HG03060 (cell line): ENCODE measurements around the gene APOC1.
"Not testable (repeated sequence)": the region's sequence is repeated elsewhere in the genome, so short reads cannot be mapped to it uniquely, and the experiment has no call there.

Source experiments
- ATAC-seq: cut with Tn5 transposase; IDR thresholded peaks from one replicate; pipeline ENCODE4 v1.9.1; 2021; ENCODE audit warnings: low read depth, moderate number of reproducible peaks; ENCODE audit not compliant: unreplicated experiment

The APOC1 gene

GRCh38 chr19:44909775-44910174, 4.6 kb upstream of the APOC1 start:
- no peak for ATAC-seq

DNA sequence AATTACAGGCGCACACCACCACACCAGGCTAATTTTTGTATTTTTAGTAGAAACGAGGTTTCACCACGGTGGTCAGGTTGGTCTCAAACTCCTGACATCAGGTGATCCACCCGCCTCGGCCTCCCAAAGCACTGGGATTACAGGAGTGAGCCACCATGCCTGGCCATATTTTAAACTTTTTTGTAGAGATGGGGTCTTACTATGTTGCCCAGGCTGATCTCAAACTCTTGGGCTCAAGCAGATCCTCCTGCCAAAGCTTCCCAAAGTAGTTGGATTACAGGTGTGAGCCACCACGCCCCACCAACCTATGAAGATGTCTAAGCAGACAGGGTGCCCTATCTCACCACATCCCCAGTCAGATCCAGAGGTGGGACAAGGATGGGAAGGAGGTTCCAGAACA, 2.5 kb upstream of the APOC1 start:
- not testable (repeated sequence) for ATAC-seq

DNA sequence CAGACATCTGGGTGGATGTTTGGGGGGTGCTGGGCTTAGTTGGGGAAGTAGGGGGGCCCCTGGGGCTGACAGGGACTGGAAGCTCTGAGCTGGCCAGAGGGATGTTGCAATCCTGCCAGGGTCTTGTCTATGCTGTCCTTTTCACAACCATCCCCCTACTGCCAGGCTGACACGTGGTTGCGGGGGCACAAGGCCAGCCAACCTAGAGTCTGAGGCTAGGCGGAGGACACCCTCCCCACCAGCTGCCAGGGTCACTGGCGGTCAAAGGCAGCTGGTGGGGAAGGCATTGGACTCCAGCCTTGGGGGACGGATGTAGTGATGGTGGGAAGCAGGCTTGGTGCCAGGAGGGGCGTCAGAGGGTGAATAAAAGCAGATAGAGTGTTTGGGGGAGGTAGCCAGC, 1.6 kb upstream of the APOC1 start:
- ATAC-seq, result no peak

GRCh38 chr19:44913512-44914432, 636 bp upstream of the APOC1 start:
- not testable (repeated sequence) for ATAC-seq

DNA sequence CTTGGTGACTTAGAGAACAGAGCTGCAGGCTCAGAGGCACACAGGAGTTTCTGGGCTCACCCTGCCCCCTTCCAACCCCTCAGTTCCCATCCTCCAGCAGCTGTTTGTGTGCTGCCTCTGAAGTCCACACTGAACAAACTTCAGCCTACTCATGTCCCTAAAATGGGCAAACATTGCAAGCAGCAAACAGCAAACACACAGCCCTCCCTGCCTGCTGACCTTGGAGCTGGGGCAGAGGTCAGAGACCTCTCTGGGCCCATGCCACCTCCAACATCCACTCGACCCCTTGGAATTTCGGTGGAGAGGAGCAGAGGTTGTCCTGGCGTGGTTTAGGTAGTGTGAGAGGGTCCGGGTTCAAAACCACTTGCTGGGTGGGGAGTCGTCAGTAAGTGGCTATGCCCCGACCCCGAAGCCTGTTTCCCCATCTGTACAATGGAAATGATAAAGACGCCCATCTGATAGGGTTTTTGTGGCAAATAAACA, 9.9 kb downstream of the APOC1 start:
- ATAC-seq, result no peak

- ATAC-seq, result no peak
These were observed 10.9 kb downstream of the APOC1 start for GRCh38 chr19:44925114-44925891.

DNA sequence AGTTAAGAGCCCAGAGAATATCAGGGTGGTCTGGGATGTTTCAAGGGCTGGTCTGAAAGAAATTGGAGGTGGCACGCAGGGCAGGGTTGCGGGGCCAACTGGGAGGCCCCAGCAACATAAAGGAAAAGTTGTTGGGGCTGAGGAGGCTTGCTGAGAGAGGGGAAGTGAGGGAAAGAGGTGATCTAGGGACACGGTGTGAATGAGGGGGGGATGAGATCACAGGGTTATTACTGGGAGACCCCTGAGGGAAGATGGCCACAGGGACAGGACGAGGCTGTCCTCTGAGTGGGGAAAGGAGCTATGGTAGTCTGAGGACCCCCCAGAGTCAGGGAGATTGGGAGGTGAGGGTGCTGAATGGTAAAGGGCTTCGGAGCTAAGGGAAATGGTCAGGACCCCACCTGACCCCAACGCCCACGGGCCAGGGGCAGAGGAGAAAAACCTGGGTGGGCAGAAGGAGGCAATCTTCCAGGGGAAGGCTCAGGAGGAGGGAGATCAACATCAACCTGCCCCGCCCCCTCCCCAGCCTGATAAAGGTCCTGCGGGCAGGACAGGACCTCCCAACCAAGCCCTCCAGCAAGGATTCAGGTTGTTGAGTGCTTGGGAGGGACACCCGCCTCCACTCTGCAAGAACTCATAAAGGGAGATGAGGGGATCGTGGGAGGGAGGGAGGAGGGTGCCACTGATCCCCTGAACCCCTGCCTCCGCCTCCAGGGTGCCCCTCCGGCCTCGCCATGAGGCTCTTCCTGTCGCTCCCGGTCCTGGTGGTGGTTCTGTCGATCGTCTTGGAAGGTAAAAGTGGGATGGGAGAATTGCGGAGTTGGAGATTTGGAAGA, 12.1 kb downstream of the APOC1 start:
- ATAC-seq, result not testable (repeated sequence)

DNA sequence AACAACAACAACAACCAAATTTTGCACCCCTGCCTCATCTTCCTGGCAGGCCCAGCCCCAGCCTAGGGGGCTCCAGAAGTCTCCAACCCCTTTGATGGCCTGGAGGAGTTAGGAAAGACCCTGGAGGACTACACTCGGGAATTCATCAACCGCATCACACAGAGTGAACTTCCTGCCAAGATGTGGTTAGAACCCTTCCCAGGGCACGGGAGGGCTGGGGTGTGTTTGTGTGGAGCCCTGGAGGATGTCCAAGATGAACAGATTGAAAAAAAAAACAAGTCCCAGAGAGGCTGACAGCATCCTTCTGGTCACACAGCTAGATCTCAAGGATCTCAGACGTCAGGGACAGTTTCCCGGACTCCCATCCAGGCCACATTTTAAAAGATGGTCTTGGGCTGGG, 13.3 kb downstream of the APOC1 start:
- no peak for ATAC-seq

- ATAC-seq, result no peak
These were observed 15.7 kb downstream of the APOC1 start for GRCh38 chr19:44930088-44930487.

DNA sequence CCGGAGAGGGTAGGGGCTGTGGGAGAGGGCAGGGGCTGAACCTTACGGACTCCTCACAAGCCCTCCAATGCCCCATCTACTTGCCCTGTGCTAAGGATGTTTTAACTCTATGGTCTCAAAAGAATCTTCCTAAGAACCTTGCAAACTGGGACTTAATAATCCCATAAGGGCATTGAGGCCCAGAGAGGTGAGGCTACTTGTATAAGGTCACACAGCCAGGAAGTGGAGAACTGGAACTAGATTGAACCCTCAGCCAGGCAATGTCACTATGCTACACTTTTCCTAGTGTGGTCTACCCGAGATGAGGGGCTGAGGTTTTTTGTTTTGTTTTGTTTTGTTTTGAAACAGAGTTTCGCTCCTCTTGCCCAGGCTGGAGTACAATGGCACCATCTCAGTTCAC, 17.1 kb downstream of the APOC1 start:
- no peak for ATAC-seq

DNA sequence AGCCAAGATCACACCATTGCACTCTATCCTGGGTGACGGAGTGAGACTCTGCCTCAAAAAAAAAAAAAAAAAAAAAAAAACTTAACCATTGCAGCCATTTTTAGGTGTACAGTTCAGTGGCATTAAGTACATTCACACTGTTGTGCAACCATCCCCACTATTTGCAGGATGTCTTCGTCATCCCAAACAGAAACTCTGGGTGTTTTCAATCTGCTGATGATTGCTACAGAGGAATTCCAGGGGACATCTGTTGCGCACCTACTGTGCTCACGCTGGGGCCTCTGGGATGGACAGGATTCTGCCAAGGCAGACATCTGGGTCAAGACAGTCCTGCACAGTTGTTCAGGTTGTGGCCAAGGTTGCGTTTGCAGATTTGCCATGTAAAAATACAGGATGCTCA, 25.3 kb downstream of the APOC1 start:
- ATAC-seq, result no peak

DNA sequence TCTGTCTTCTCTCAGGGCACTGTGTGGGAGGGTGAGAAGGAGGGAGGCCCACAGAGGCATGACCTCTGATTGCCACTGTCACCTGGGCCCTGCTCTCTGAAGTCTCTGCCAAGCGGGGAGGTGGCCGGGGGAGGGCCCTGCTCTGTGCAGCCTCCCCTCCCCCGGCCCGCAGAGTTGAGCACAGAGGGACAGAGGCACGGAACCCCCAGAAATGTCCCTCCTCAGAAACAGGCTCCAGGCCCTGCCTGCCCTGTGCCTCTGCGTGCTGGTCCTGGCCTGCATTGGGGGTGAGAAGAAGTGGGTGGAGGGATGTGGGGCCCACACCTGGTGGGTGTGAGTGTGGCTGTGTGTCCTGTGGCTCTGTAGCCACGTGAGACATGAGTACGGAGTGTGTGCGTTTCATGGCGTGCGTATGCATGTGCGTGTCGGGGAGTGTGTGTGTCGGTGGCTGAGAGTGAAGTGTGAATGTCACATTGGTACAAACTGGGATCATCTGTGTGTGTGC, 27.7 kb downstream of the APOC1 start, which contains the start of gene APOC4:
TSS of gene APOC4 (plus strand) at position 171 of the 505 bp plus-strand sequence. CDS start at position 212, 41 bp downstream.
- ATAC-seq, result no peak

GRCh38 chr19:44943801-44944249, 29.4 kb downstream of the APOC1 start:
- ATAC-seq, result no peak

- no peak for ATAC-seq
These were observed 32.7 kb downstream of the APOC1 start for GRCh38 chr19:44947041-44947581.

GRCh38 chr19:44948237-44948636, 33.8 kb downstream of the APOC1 start:
- no peak for ATAC-seq

DNA sequence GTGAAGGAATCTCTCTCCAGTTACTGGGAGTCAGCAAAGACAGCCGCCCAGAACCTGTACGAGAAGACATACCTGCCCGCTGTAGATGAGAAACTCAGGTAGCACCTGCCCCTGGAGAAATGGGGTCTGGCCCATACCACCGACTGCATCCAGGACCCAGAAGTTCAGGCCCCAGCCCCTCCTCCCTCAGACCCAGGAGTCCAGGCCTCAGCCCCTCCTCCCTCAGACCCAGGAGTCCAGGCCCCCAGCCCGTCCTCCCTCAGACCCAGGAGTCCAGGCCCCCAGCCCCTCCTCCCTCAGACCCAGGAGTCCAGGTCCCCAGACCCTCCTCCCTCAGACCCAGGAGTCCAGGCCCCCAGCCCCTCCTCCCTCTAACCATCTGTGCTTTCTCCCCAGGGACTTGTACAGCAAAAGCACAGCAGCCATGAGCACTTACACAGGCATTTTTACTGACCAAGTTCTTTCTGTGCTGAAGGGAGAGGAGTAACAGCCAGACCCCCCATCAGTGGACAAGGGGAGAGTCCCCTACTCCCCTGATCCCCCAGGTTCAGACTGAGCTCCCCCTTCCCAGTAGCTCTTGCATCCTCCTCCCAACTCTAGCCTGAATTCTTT, 34.5 kb downstream of the APOC1 start:
- no peak for ATAC-seq

DNA sequence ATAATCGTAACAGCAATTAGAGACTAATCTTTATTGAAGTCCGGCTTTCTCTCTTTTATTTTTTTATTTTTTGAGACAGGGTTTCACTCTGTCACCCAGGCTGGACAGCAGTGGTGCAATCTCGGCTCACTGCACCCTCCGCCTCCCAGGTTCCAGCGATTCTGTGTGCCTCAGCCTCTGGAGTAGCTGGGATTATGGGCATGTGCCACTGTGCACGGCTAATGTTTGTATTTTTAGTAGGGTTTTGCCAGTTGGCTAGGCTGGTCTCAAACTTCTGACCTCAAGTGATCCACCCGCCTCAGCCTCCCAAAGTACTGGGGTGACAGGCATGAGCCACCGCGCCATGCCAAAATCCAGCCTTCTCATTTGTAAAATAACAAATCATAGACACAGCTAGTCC, 35.1 kb downstream of the APOC1 start:
- ATAC-seq, result no peak

DNA sequence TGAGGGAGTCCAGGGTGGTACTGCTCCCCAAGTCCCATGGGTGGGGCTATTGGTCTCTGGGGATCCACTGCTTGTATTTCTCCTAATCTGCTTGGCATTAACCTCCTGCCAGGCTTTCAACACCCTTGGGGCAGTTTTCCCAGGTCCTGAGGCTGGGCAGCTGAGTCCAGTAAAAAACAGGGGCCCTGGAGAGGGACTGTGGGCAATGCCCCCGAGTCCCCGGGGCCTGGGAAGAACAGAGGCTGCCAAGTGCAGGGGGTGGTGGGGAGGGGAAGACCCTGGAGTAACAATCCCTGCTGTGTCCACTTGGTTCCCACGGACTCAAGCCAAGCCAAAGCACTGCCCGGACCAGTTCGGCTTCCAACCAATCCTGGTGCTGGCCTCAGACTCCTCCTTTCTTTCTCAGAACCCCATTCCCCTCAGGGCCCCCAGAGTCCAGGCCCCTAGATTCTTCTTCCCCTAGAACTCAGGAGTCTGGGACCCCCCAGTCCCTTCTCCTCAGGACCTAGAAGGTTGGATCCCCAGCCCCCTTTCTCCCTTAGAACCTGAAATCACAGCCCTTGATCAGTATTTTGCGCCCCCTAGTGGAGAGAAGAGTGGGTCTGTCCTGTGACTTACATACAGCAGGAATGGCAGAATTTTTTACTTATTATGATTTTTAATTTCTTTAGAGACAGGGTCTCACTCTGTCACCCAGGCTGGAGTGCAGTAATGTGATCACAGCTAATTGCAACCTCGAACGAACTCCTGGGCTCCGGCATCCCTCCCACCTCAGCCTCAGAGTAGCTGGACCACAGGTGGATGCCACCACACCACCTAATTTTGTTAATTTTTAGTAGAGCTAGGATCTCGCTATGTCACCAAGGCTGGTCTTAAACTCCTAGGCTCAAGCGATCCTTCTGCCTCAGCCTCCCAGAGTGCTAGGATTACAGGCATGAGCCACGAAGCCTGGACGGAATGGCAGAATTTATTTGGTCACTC, 37.1 kb downstream of the APOC1 start:
- ATAC-seq, result no peak
